SU-DHL-6 (cell line): Measurements from ENCODE around the gene SLC41A3.

ENCODE experiments used
- EZH2phosphoT487 ChIP-seq: fragments of 200-600 bp; sonication (generic), shearing (Covaris generic); conservative IDR thresholded peaks from 2 replicates; pipeline ENCODE4 v1.6.1; 2018; ENCODE audit warnings: mild to moderate bottlenecking, antibody characterized with exemption, low read length, moderate library complexity, mixed read lengths
- TF ChIP-seq, protein P1 (sequence below): fragments of 200-600 bp; sonication (generic); IDR thresholded peaks from one replicate; pipeline ENCODE4 v1.5.1; 2017; ENCODE audit warnings: antibody characterized with exemption, mild to moderate bottlenecking, low read length, moderate library complexity; ENCODE audit not compliant: insufficient read depth, poor library complexity, severe bottlenecking

DNA sequence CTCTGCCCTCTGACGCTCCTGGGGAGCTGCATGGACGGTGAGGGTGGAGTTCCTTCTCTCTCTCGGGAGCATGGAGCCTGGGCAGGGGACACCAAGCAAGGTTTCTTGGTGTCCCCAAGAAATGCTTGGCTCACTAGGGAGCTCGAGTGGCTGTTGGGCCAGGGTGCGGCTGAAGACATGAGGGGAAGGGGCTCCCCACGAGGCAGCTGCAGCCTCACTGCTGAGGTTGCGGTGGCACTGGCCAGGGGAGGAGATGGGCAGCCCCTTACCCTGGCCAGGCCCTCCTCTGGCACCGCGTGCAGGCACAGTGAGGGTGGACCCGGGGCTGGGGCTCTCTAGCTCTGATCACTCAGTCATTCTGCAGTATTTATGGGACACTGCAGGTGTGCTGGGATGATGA is 43.5 kb upstream of the SLC41A3 start:
- TF ChIP-seq, protein P1, sequence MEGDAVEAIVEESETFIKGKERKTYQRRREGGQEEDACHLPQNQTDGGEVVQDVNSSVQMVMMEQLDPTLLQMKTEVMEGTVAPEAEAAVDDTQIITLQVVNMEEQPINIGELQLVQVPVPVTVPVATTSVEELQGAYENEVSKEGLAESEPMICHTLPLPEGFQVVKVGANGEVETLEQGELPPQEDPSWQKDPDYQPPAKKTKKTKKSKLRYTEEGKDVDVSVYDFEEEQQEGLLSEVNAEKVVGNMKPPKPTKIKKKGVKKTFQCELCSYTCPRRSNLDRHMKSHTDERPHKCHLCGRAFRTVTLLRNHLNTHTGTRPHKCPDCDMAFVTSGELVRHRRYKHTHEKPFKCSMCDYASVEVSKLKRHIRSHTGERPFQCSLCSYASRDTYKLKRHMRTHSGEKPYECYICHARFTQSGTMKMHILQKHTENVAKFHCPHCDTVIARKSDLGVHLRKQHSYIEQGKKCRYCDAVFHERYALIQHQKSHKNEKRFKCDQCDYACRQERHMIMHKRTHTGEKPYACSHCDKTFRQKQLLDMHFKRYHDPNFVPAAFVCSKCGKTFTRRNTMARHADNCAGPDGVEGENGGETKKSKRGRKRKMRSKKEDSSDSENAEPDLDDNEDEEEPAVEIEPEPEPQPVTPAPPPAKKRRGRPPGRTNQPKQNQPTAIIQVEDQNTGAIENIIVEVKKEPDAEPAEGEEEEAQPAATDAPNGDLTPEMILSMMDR, result no peak
- TF ChIP-seq EZH2phosphoT487, result no peak
